Measurements from ENCODE around the gene LARGE1. TPM values are rescaled to one million over a fixed set of nuclear protein-coding genes. Genes with fewer than 3 reads are reported as not detected.

LARGE1 gene
- total and polyA plus RNA-seq, 2 of the 8 experiments (the other 6 are each of a cell fraction or from before 2014, with no cell fraction given): 43.7 to 83.0 TPM

- Histone ChIP-seq H3K23me2 (ENCODE audit: low read depth, low read length) (no peaks in the 10 kb centered on the region), H4K91ac (replicated peaks; ENCODE audit: insufficient read length, low read length) (no peak overlapping the region), H3K36me3 (ENCODE audit: control insufficient read depth in 2 of 4, insufficient read depth in 4 of 4, low read length in 3 of 4) (peaks cover 0 to 3% (median 0%) of the 10 kb centered on the region in 4 experiments; a peak in 2 of 8 replicates), H3K4ac (replicated peaks; ENCODE audit: insufficient read length, low read depth, low read length) (no peak overlapping the region), H2AFZ (ENCODE audit: low read length) (no peak overlapping the region), H3K79me1 (ENCODE audit: low read depth, low read length) (no peaks in the 10 kb centered on the region), H3K9me3 (ENCODE audit: insufficient read depth in 2 of 2, low read depth in 1 of 2, low read length in 1 of 2) (no peaks in the 10 kb centered on the region), H4K8ac (ENCODE audit: extremely low read depth, insufficient read depth, low read length) (no peak overlapping the region), H2BK5ac (ENCODE audit: low read depth, low read length) (no peak overlapping the region), H2BK12ac (ENCODE audit: low read depth, low read length) (no peak overlapping the region), H3K4me3 (ENCODE audit: extremely low read depth in 1 of 4, insufficient read depth in 2 of 4, low read depth in 3 of 4, low read length in 4 of 4) (no peak overlapping the region), H3K27ac (ENCODE audit: low read depth, low read length) (no peak overlapping the region), H4K20me1 (replicated peaks in 1 of 2; ENCODE audit: control insufficient read depth in 1 of 2, insufficient read depth in 2 of 2, low read length in 2 of 2) (peaks cover 0 to 7% of the 10 kb centered on the region in 2 experiments), H3K14ac (ENCODE audit: insufficient read length) (no peak overlapping the region), H3K9ac (replicated peaks in 1 of 4; ENCODE audit: extremely low read depth in 1 of 4, low read depth in 3 of 4, low read length in 3 of 4) (no peak overlapping the region), H4K5ac (ENCODE audit: insufficient read length, low read depth, low read length) (no peak overlapping the region), H2BK20ac (ENCODE audit: low read length) (no peak overlapping the region), H3K27me3 (replicated peaks in 1 of 4; ENCODE audit: control insufficient read depth in 3 of 4, extremely low read depth in 1 of 4, insufficient read depth in 3 of 4, low read length in 3 of 4) (no peaks in the 10 kb centered on the region), H2BK120ac (replicated peaks; ENCODE audit: low read depth, low read length) (no peak overlapping the region), H3K4me2 (ENCODE audit: insufficient read depth in 1 of 2, low read depth in 2 of 2, low read length in 2 of 2) (no peak overlapping the region), H3K23ac (ENCODE audit: insufficient read length) (no peak overlapping the region), H3K4me1 (replicated peaks in 1 of 4; ENCODE audit: control insufficient read depth in 3 of 4, insufficient read depth in 4 of 4, low read length in 3 of 4) (peaks cover 0 to 6% (median 1%) of the 10 kb centered on the region in 4 experiments; a peak in 3 of 7 replicates), H3K56ac (replicated peaks; ENCODE audit: insufficient read length, low read depth, low read length) (no peak overlapping the region), H2AK5ac (ENCODE audit: low read depth, low read length) (no peak overlapping the region), H3K79me2 (ENCODE audit: control insufficient read depth in 1 of 2, insufficient read depth in 2 of 2, low read length in 2 of 2) (no peaks in the 10 kb centered on the region), H2BK15ac (ENCODE audit: low read length) (no peak overlapping the region), H3K18ac (ENCODE audit: extremely low read depth, low read length) (no peak overlapping the region)
- DNase-seq (ENCODE audit: low read depth in 1 of 2, low spot score in 2 of 2): no peak
- ChIA-PET CTCF (ENCODE audit: partially characterized antibody) (interaction anchor here (1.3 to 1.6 kb wide), 3 partner anchors 14 to 26 kb away, joined by 3 to 8 read pairs (median 4); no protein-coding TSS in a partner anchor), POLR2A (ENCODE audit: partially characterized antibody) (no interaction called here)
- TF ChIP-seq MAFK (IDR thresholded peaks at IDR 0.05; ENCODE audit: low read depth, low read length) (no peak), RFX5 (IDR thresholded peaks at IDR 0.05; ENCODE audit: borderline replicate concordance, low read depth, low read length) (no peak), SIX5 (IDR thresholded peaks at IDR 0.05; ENCODE audit: low read depth, low read length) (no peak), KDM4A (IDR thresholded peaks at IDR 0.05; ENCODE audit: low read depth, low read length, severe bottlenecking) (no peak), POU5F1 (IDR thresholded peaks at IDR 0.05; ENCODE audit: low read depth, low read length) (no peak), SIN3A (conservative IDR thresholded peaks at IDR 0.05 in 1 of 2, IDR thresholded peaks at IDR 0.05 in 1 of 2; ENCODE audit: low read depth in 1 of 2, low read length in 2 of 2) (no peak), CTBP2 (IDR thresholded peaks at IDR 0.05; ENCODE audit: borderline replicate concordance, insufficient read depth, insufficient read length, low read length) (no peak), ATF2 (IDR thresholded peaks at IDR 0.05; ENCODE audit: low read length) (no peak)
- FAIRE-seq: no peak
- 90% methylated on average over 9 of the region's 9 CpGs; no CpG with 5 or more reads in 1 of the 2 experiments for WGBS, 2 experiments (ENCODE audit: extremely low coverage in 1 of 2, insufficient coverage in 1 of 2, insufficient read length in 1 of 2, insufficient replicate concordance in 2 of 2, low coverage in 1 of 2, low lambda C conversion rate in 2 of 2, missing lambda C conversion rate in 1 of 2)
Measured at GRCh38 chr22:33327348-33327860, 592.9 kb downstream of the LARGE1 start.
